ENCODE measurements around the gene PAN3.

GRCh38 chr13:28089065-28089464 lies 49.3 kb upstream of the PAN3 start:
- TF ChIP-seq, protein P1, sequence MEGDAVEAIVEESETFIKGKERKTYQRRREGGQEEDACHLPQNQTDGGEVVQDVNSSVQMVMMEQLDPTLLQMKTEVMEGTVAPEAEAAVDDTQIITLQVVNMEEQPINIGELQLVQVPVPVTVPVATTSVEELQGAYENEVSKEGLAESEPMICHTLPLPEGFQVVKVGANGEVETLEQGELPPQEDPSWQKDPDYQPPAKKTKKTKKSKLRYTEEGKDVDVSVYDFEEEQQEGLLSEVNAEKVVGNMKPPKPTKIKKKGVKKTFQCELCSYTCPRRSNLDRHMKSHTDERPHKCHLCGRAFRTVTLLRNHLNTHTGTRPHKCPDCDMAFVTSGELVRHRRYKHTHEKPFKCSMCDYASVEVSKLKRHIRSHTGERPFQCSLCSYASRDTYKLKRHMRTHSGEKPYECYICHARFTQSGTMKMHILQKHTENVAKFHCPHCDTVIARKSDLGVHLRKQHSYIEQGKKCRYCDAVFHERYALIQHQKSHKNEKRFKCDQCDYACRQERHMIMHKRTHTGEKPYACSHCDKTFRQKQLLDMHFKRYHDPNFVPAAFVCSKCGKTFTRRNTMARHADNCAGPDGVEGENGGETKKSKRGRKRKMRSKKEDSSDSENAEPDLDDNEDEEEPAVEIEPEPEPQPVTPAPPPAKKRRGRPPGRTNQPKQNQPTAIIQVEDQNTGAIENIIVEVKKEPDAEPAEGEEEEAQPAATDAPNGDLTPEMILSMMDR (conservative IDR thresholded peaks at IDR 0.05 in 1 of 2, IDR thresholded peaks at IDR 0.05 in 1 of 2; ENCODE audit: extremely low read depth in 1 of 2, insufficient read depth in 1 of 2, low read depth in 1 of 2, low read length in 2 of 2), result no peak
- TF ChIP-seq EZH2 (IDR thresholded peaks at IDR 0.05; ENCODE audit: borderline replicate concordance, low read length), result no peak

Data from mammary epithelial cell (primary cell).